Inflammatory macrophage treated with lipopolysaccharide for 1 hour (primary cell): ENCODE results near the gene PRR7.

Experiments used
- DNase-seq, 2 donors: peaks; one replicate each; pipeline ENCODE4 v3.0.0-alpha.2; 2020 to 2022

The PRR7 gene

DNA sequence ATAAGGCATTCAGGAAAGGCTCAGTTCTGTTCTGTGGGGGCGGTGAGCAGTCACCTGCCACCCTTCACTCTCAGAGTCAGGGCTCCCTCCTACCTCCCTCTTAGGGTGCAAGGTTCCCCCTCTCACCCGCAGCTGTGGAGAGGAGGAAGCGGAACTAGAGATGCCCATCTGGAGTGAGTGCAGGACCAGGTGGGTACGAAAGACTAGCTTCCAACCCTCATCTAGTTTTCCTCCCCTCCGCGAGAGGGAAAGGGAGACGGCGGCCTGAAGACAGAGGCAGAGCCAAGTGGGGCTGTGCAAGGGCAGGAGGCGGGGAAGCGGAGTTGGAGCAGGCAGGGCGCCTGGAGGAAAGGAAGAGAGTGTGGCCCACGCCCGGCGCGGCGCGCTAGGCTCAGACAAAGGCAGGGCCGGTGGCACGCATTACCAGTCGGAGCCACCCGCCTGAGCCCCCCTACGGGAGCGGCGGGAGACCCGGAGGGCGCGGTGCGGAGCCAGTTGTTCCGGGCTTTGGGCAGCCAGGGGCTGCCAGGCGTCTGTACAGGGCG, 7.3 kb downstream of the PRR7 start:
- no peak for DNase-seq

DNA sequence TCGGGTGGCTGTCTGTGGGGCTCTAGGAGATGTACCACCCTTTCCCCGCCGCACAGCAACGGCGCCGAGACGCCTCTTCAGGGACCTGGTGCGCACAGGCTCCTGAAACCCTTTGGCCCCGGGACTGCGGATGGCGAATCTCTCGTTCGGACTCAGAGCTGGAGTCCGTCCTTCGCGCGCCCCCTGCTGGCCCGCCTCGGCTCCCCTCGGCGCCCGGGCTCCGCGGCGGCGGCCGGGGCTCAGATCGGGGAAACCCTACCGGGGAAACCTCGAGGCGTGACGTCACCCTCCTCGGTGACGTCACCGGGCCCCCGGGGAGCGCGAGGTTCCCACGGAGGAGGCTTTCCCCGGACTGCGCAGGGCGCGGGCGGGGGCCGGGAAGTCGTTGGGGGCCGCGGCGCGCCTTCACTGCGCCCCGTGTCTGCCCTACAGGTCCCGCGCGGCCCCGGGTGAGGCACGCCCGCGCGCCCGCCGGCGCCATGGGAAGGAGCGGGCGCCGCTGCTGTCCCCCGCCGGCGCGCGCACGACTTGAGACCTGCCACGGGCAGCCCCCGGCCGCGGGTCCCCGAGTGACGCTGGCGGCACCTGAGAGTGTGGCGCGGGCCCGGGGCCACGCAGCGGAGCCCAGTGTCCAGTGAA, 7.9 kb downstream of the PRR7 start:
- DNase-seq: peak; percentile 83 to 98

DNA sequence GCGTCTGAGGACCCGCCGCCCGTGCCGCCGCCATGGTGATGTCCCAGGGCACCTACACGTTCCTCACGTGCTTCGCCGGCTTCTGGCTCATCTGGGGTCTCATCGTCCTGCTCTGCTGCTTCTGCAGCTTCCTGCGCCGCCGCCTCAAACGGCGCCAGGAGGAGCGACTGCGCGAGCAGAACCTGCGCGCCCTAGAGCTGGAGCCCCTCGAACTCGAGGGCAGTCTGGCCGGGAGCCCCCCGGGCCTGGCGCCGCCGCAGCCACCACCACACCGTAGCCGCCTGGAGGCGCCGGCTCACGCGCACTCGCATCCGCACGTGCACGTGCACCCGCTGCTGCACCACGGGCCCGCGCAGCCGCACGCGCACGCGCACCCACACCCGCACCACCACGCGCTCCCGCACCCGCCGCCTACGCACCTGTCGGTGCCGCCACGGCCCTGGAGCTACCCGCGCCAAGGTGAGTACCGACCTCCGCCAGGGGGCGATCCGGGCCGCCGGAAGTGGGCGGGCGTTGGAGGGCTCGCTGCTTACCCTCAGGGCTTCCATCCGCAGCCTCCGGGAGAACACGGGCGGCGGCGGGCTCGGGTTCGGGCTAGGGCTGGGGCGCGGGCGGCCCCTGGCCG, 8.5 kb downstream of the PRR7 start:
- no peak for DNase-seq

DNA sequence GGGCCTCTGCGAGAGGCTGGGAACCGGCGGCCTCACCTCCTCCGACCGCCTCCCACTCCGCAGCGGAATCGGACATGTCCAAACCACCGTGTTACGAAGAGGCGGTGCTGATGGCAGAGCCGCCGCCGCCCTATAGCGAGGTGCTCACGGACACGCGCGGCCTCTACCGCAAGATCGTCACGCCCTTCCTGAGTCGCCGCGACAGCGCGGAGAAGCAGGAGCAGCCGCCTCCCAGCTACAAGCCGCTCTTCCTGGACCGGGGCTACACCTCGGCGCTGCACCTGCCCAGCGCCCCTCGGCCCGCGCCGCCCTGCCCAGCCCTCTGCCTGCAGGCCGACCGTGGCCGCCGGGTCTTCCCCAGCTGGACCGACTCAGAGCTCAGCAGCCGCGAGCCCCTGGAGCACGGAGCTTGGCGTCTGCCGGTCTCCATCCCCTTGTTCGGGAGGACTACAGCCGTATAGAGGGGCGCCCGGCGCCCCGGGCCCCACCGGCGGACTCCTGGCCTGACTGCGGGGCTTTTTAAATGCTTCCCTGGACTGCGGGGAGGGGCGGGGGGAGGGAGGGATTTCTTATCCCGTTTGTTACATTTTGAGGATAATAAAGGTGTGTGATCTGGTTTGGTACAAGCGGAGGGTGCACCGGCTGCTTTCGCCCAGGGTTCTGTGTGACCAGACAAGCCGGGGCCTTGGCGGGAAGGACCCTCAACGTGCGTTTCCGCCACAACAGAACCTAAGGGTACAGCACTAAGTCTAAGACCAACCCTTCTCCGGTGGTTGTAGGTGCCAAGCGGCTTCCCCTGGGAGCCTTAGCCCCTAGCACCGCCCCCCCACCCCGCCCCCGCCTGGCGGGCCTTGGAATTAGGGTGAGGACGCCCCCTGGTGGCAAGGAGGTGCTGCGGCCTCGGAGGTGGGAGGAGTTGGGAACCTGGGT, 9.3 kb downstream of the PRR7 start:
- DNase-seq: peak; percentile 65 to 95

DNA sequence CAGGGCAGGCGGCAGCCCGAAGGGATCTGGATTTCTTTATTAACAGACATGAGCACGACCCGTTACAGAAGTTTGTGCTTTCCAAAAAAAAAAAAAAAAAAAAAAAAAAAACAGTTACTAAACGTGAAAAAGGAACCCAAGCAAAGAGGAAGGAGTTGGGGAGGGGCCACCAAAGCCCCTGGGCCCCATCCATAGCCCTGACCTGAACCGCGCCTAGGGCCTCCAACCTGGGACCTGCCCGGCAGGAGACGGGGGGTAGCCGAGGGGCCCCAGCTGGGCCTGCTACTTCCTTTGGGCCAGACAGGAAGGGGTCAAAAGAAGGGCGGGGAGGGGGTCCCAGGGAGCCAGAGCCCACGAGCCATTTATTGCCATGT, 10.0 kb downstream of the PRR7 start:
- no peak for DNase-seq

DNA sequence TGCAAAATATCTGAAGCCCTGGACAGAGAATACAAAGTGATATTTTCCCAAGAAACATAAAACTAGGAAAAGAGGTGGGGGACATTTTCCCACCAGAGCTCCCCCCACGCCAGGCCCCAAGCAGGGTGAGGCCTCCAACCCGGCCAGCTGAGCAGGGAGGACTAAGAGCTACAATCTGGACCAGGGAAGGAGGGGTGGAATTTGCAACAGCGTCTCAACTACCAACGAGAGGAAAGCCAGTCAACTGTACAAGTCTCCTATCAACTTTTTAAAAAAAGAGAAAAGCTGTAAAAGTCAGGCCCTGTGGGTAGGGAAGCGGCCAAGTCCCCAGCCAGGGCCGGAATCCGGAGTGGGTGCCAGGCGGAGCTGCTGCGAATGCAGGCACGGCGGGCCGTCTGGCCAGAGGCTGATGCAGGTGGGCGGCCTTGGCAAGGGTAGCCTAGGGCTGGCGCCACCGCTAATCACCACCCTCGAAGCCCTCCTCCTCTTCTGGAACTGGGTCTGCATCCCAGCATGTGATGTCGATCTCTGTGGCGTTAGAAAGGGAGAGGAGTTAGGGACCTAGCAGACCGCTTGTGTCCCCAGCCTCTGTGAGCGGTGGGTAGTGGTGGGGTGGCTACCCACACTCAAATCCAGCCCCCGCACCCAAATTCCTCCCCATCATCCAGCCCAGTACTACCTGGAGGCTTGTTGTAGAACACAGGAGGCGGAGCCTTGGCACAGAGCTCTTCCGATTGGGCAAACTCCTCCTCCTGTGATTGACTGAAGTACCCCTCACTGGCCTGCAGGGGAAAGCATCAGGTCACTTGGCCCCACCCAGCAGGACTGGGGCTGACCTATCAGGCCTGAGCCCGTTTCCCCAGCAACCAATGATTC, 10.6 kb downstream of the PRR7 start:
- peak; percentile 91 to 92 for DNase-seq

DNA sequence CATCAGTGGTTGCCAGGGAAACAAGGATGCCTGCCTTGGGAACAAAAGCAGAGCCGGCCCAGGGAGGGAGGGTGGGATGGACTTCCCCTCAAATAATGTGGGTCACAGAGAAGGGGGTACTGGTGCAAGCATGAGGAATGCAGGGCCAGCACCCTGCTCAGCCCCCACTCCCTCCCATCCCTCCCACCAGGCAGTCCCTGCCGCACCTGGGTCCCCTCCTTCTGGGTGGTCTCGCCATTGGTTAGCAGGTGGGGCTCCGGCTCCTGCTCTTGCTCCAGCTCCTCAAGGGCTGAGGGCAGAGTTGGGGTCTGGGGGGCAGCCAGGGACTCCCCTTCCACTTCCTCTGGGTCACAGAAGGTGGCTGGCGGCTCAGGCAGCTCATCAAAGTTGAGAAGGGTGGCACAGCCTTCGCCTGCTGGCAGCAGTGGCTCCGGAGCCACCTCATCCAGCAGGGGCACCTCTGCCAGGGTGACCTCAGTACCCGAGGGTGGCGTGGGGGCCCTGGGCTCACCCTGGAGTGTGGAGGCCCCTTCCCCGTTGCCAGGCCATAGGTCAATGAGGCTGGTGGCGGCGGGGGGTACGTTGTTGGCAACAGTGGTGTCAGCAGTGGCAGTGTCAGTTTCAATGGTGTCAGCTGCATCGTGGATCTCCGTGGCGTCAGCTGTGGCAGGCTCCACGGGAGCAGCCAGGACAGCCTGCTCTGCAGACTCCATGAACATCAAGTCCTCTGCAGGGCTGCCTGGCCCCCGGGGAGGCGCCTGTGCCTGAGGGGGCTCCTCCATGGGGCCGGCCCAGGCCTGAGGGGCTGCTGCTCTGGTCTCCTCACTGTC, 11.5 kb downstream of the PRR7 start:
- DNase-seq: no peak

DNA sequence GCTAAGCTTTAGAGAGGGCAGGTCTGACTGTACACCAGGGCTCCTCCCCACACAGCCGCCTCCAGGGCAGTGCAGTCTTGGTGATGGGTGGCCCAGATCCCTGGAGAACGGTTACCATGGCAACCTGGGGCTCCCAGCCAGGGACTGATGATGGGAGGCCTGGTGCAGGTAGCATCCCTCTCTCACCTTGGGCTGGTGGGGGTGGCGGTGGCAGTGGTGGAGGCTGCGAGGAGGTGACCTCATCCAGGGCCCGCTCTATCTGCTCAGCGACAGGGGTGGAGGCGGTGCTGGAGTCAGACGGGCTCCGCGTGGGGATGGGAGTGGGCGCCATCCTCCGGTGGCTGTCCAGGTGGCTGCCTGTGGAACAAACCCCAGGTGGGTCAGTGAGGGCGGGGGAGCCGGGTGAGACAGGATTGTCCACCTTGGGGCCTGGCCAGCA, 12.3 kb downstream of the PRR7 start:
- no peak for DNase-seq

DNA sequence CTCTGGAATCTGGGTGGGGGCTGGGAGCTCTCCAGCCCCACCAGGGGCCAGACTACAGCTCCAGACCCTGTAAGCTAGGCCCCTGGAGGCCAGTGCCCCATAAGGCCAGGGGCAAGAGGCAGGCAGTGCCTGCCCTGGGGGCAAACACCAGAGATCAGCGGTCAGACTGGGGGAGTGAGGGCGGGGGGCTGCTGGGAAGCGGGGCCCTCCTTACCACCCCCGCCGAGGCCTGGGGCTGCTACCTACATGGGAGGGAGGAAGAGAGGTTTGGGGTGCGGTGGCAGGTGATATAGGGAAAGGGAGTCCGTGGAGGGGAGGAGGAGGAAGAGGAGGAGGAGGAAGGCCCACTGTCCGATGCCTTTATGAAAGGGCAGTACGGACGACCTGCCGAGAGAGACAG, 12.7 kb downstream of the PRR7 start:
- no peak for DNase-seq

DNA sequence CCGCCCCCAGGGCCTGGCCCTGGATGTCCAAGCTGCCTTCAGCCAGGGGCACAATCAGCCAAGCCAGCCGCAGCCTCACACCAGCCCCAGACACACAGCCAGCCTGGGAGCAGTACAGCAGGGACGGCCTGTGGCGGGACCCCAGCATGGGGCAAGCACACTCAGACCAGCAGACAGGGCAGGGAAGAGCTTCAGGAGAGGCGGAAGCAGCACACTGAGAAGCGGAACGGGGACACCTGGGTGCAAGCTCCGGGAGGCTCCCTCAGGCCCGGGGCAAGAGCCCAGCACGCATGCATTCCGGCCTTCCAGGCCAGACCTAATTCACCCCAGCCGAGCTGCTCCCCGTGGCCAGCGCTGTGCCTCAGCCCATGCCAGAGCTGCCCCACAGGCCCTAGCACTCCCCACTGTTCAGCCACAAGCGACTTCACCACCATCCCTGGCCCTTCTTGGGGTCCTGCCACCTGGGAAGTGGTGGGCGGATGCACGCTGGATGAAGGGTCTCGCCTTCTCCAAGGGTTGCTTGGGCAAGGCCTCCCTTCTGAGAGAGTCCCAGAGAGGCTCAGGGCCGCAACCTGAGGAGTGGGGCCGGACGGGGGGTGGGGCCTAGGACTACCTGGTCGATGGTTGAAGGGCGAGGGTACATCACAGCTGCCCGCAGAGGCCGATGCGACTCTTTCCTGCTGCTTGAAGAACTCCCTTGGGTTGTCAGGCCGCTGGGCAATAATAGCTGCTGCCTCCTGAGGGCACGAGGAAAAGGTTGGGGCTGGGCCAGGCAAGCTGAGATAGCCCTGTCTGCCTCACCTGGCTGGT, 13.4 kb downstream of the PRR7 start:
- DNase-seq: no peak

DNA sequence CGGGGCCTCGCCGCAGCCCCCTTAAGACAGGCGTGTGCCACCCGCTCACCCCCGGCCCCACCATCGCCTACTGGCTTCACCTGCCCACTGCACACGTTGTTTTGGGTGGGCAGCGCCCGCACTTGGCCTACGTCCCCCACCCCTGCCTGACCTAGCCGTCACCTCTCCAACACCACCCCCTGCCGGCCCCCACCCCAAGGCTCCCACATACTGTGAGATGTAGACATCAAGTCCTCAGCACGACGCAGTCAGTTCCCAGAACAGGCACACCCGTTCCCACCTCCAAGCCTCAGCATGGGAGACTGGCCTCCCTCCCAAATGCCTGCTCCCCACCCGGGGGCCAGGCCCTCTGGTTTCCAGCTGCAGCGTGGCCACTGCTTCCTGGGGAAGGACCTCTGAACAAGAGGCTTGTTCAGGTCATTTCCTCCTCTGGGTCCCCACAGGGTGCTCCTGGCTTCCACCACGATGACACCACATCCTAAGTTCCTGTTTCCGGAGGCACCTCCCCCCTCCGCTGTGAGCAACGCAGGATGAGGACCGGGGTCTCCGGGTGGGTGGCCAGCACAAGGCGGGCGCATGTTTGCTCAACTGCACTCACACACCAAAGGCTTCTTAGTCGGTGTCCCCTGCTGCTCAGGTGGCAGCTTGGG, 15.5 kb downstream of the PRR7 start:
- DNase-seq: peak; percentile 58 to 69

DNA sequence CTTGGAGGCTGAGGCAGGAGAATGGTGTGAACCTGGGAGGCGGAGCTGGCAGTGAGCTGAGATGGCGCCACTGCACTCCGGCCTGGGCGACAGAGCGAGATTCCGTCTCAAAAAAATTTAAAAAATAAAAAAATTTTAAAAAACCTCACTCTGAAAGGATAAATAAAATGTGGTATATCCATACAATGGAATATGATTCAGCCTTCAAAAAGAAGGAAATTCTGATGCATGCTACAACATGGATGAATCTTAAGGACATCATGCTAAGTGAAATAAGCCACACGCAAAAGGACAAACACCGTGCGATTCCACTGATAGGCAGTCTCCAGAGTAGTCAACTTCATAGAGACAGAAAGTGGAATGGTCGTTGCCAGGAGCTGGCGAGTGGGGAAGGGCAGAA, 18.4 kb downstream of the PRR7 start:
- DNase-seq: no peak

DNA sequence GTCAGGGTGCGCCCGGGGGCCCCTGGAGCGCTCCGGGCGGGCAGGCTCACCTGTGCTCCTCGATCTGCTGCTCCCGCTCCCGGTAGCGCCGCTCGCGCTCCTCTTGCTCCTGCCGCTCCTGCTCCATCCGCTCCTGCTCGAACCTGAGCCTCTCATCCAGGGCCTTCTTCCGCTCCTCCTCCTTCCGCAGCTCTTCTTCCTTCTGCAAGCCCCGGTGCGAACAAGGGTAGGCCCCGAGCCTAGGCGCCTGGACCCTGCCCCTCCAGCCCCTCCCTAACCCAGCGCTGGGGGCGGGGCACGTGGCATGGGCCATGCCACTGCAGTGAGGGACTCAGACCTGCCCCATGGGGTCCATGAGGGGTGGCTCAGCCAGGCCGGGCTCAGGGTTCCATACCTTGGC, 20.2 kb downstream of the PRR7 start:
- no peak for DNase-seq

DNA sequence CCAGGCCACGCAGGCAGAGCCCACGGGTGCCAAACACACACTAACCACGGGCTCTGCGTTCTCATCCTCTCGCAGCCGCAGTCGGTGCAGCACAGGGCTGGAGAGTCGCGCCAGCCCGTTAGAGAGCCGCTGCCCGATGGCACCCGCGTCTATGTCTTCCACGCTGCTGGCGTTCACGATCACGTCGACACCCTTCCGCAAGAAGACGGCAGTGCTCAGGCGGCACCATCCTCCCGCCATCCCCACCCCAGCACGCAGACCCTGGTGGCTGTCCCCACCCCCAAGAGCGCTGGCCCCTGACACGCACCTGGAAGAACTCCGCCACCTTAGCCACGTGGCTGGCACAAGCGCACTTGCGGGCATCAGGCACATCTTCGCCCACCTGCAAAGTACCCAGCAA, 20.8 kb downstream of the PRR7 start:
- DNase-seq: no peak

DNA sequence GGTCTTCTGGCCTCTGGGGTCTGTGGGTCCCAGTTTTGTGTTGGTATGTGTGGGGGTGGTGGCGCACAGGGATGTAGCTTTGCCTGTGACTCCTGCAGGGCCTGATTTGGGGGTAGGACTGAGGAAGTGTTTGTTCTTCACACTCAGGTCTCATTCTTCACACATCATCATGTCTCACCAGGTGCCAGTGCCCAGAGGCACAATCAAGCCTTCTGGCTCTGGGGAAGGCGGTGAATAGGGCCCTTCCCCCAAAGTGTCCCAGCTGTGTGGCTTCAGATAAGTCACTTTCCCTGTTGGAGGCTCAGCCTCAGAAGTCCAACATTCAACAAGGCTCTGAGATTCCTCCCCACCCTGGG, 21.7 kb downstream of the PRR7 start:
- DNase-seq: no peak

DNA sequence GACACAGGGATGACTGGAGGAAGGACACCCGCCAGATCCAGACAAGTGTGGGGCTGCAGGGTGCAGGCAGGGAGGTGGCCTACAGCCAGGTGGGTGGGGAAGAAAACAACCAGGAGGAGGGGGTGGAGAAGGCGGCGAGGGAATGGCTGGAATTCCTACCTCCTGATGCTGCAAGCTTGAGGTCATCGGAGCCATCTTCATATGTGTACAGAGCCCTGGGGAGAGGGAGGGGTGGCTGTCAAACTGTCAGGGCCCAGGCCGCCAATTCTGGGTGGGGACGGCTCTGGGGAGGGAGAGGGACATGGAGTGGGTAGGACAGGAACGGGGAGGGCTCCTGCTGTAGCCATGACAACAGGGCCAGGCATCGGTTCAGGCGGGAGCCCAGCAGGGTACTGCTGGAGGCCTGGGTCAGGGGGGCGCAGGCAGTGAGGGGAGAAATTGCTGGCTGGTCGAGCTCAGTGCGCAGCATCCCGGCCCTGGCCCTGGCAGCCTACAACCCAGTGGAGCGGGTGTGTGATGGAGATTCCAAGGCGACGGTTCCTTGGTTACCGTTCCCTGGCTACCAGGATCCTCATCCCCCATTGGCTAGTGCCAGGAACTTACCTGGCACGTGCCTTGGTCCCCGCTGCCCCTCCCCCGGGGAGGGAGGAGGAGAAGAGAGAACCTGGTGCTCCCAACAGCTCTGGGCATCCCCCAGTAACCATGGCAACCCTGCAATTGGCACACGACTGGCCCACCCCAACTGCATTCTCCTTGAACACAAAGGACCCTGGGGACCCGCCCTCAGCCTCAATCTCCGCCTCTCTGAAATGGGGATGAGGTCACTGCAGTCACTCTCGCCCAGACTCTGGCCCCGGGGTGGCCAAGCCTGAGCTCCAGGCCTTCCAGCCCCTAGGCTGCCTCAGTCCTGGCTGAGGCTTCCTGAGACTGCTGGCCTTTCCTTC, 22.3 kb downstream of the PRR7 start:
- no peak for DNase-seq

DNA sequence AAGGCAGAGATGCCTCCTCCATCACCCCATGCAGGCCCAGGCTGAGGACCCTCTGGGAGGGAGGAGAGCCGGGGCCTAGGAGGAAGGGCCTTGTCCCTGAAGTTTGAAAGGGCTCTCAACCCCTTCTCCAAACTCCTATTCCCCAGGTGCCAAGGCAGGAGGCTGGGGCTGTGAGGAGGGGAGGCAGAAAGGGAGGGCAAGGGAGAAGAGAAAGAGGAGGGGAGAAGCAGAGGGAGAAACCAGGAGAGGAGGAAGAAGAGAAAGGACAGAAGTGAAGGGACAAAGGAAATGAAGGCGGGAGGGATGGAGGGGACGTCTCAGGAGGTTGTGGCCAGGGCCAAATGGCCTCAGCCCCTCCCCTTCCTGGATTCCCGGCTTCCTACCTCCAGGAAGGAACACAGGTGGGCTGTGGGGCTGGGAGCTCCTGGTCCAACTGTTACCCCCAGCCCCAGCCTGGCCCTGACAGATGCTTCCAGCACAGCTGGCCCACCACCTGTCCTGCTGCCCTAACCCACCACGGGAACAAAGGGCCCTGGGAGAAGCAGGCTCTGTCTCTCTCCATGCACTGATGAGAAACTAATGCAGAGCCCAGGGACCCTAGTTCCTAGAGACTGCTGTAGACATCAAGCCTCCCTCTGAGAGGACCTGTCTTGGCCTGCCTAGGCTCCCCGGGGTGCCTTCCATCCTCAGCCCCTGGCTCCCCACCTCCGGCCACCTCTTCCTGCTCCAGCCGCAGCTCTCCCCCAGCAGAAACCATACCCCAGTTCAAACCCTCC, 23.3 kb downstream of the PRR7 start:
- DNase-seq: no peak
